ENCODE data around the gene C16orf87.
"Not testable (repeated sequence)": the region's sequence is repeated elsewhere in the genome, so short reads cannot be mapped to it uniquely, and the experiment has no call there.

DNA sequence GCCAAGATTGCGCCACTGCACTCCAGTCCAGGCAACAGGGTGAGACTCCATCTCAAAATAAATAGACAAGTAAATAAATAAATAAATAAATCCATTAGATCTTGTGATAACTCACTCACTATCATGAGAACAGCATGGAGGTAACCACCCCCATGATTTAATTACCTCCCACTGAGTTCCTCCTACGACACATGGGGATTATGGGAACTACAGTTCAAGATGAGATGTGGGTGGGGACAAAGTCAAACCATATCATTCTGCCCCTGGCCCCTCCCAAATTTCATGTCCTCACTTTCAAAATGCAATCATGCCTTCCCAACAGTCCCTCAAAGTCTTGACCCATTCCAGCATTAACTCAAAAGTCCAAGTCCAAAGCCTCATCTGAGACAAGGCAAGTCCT lies 36.5 kb upstream of the C16orf87 start:
- not testable (repeated sequence) for TF ChIP-seq POLR2A (IDR thresholded peaks at IDR 0.05; ENCODE audit: low read length); GATA1 (IDR thresholded peaks at IDR 0.05; ENCODE audit: low read depth, low read length)
